Heart left ventricle (tissue), 13 donors: ENCODE data around the gene CARD14.

Experiments
- POLR2A ChIP-seq, 2 donors: fragments of 450-650 bp; IDR thresholded peaks; one replicate each; pipeline ENCODE4 v1.6.1; 2017; ENCODE audit warnings: antibody characterized with exemption in 2 of 2, mild to moderate bottlenecking in 2 of 2, moderate library complexity in 2 of 2
- TF ChIP-seq, protein P1 (sequence below), 12 donors: fragments of 200-600 bp; sonication (generic) in 4 of 12; IDR thresholded peaks; one replicate each; pipeline versions ENCODE4 v1.5.0 to v1.8.0; 2018 to 2022; ENCODE audit warnings: antibody characterized with exemption in 12 of 12, mild to moderate bottlenecking in 5 of 12
- donor health status: ischemic (EF 13 %, LVEDD 7.1; RV severe dilation, severe dysfunction).
- donor health status: DM: no; HTN: yes; CAD: no.
- donor health status: DM: no; HTN: no; CAD: no.
- donor health status: ischemic (EF 25% LVEDD 6.9; RV normal size, moderate dysfunction).
- donor health status: ischemic (EF 25% LVEDD 5.7; RV mildly dilated, moderate dysfunction).
- donor health status: ischemic (EF 35%, LVEDD 5.7; RV mildly dilated, moderate dysfunction).
- donor health status: nonischemic (EF 11% LVEDD 7.7; RV severe dilation, severe dysfunction).
- donor health status: DM: yes; HTN: yes; CAD: no.
- donor health status: PGD.
- donor health status: ischemic (EF 29% LVEDD 5.4; RV normal size, mild dysfunction).
- donor health status: nonischemic (EF 23%, LVEDD 6.1; RV moderate dilation, normal function).

- TF ChIP-seq, protein P1, sequence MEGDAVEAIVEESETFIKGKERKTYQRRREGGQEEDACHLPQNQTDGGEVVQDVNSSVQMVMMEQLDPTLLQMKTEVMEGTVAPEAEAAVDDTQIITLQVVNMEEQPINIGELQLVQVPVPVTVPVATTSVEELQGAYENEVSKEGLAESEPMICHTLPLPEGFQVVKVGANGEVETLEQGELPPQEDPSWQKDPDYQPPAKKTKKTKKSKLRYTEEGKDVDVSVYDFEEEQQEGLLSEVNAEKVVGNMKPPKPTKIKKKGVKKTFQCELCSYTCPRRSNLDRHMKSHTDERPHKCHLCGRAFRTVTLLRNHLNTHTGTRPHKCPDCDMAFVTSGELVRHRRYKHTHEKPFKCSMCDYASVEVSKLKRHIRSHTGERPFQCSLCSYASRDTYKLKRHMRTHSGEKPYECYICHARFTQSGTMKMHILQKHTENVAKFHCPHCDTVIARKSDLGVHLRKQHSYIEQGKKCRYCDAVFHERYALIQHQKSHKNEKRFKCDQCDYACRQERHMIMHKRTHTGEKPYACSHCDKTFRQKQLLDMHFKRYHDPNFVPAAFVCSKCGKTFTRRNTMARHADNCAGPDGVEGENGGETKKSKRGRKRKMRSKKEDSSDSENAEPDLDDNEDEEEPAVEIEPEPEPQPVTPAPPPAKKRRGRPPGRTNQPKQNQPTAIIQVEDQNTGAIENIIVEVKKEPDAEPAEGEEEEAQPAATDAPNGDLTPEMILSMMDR (IDR thresholded peaks at IDR 0.05) = no peak
- no peak for TF ChIP-seq POLR2A (IDR thresholded peaks at IDR 0.05)
Measured at GRCh38 chr17:80132906-80133625, 36.8 kb upstream of the CARD14 start.
